ENCODE results near the gene MOV10L1. TPM values are rescaled to one million over a fixed set of nuclear protein-coding genes. Genes with fewer than 3 reads are reported as not detected.

Gene MOV10L1
- total and polyA plus RNA-seq, 9 of the 15 experiments (the other 6 are each of a cell fraction or from before 2014, with no cell fraction given), result 0.06 to 0.43 (median 0.15) TPM

DNA sequence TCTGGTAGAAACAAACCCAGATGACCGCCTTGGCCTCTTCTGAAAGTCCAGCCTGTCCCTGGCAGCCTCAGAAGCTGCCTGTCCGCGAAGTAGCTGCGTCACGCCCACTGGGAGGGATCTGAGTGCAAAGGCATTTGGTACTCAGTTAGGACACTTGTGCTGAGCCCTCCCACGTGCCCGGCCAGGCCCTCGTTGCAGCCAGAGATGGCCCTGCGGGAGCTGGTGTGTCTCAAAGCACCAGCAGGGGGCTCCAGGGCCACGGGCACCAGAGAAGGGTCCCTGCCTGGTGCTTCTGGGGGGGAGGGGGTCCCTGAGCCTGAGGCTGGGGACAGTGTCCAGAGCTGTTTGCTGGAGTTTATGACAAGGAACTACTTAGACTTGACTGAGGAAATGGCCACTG, 116.8 kb downstream of the MOV10L1 start (continued):
- TF ChIP-seq, protein P1, sequence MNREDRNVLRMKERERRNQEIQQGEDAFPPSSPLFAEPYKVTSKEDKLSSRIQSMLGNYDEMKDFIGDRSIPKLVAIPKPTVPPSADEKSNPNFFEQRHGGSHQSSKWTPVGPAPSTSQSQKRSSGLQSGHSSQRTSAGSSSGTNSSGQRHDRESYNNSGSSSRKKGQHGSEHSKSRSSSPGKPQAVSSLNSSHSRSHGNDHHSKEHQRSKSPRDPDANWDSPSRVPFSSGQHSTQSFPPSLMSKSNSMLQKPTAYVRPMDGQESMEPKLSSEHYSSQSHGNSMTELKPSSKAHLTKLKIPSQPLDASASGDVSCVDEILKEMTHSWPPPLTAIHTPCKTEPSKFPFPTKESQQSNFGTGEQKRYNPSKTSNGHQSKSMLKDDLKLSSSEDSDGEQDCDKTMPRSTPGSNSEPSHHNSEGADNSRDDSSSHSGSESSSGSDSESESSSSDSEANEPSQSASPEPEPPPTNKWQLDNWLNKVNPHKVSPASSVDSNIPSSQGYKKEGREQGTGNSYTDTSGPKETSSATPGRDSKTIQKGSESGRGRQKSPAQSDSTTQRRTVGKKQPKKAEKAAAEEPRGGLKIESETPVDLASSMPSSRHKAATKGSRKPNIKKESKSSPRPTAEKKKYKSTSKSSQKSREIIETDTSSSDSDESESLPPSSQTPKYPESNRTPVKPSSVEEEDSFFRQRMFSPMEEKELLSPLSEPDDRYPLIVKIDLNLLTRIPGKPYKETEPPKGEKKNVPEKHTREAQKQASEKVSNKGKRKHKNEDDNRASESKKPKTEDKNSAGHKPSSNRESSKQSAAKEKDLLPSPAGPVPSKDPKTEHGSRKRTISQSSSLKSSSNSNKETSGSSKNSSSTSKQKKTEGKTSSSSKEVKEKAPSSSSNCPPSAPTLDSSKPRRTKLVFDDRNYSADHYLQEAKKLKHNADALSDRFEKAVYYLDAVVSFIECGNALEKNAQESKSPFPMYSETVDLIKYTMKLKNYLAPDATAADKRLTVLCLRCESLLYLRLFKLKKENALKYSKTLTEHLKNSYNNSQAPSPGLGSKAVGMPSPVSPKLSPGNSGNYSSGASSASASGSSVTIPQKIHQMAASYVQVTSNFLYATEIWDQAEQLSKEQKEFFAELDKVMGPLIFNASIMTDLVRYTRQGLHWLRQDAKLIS (CRISPR knock-in tag; IDR thresholded peaks at IDR 0.05), result no peak
- TF ChIP-seq SMAD4 (CRISPR knock-in tag; conservative IDR thresholded peaks at IDR 0.05) (no peak), ARNT (IDR thresholded peaks at IDR 0.05) (no peak), TBL1XR1 (IDR thresholded peaks at IDR 0.05; ENCODE audit: low read length in 2 of 2) (no peak), CHD7 (IDR thresholded peaks at IDR 0.05; ENCODE audit: low read depth, low read length) (no peak), HMG20B (CRISPR knock-in tag; IDR thresholded peaks at IDR 0.05) (no peak), ZKSCAN1 (IDR thresholded peaks at IDR 0.05; ENCODE audit: low read depth, low read length) (no peak), FOXP1 (CRISPR knock-in tag; IDR thresholded peaks at IDR 0.05) (no peak), BCOR (IDR thresholded peaks at IDR 0.05) (no peak), ADNP (tag; IDR thresholded peaks at IDR 0.05) (no peak), SMARCA5 (IDR thresholded peaks at IDR 0.05) (no peak), MEF2D (tag; conservative IDR thresholded peaks at IDR 0.05; ENCODE audit: low read depth) (no peak), E2F4 (CRISPR knock-in tag; IDR thresholded peaks at IDR 0.05; ENCODE audit: low read depth) (no peak)

Measured in K562 (cell line).